Activated CD4-positive, alpha-beta T cell treated with anti-CD3 and anti-CD28 coated beads, Interleukin-2, amount 50 U/mL, for 1 hour (primary cell): ENCODE measurements around the gene ROPN1L.
"Not testable (repeated sequence)": the region's sequence is repeated elsewhere in the genome, so short reads cannot be mapped to it uniquely, and the experiment has no call there.

Source experiments
- DNase-seq: peaks from one replicate; pipeline ENCODE4 v3.0.0-alpha.2; 2020

ROPN1L gene

GRCh38 chr5:10503321-10503720 is 61.6 kb downstream of the ROPN1L start:
- no peak for DNase-seq

DNA sequence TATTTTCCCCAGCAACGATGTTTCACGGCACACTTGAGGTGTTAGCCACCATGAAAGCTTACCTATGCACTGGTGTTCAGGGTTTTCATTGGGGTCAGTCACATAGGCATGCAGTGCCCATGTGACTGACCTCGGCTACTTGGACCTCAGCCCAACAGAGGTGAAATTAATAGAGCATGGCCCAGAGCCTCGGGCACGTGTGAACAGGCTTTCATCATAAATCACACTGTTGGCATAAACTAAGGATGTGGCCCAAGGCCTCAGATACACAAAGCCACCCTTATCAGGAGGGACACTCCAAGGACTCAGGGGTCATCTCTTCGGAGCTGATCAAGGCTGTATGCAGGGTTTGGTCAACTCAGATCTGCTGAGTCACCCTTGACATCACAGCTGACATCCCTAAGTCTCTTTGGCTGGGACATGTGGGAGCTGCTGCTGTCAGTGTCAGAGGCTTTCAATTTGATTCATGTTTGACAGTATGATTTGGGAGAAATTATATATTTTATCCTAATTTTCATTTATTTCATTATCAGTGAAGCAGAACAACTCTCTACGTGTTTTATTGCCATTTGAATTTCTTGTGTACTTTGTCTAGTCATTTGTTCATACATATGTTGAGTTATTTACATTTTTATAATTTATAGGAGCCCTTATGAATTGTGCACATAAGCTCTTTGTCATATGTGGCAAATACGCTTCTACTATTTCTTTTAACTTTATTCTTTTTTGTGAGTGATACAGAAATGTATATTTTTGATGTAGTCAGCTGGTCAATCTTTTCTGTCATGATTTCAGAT is 62.5 kb downstream of the ROPN1L start:
- DNase-seq = no peak

GRCh38 chr5:10505517-10506095 is 63.9 kb downstream of the ROPN1L start:
- DNase-seq = no peak

DNA sequence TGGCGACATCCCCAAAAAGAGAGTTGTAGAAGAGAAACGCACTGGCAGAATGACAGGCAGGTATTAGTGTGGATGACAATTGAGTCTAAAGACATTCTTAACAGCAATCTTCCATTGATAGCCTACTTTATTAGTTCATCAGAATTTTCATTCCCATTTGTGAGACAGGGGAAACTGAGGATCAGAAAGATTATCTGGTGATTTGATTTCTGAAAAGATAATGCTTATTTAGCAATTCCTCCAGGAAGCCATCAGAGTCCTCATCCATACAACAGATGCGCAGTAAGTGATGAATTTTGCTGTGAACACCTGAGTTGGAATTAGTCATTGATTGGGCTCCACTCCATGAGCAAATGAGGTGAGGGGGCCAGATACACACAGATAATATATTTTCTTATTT is 64.9 kb downstream of the ROPN1L start:
- DNase-seq = no peak

GRCh38 chr5:10507575-10508096 is 66.0 kb downstream of the ROPN1L start:
- DNase-seq = no peak

DNA sequence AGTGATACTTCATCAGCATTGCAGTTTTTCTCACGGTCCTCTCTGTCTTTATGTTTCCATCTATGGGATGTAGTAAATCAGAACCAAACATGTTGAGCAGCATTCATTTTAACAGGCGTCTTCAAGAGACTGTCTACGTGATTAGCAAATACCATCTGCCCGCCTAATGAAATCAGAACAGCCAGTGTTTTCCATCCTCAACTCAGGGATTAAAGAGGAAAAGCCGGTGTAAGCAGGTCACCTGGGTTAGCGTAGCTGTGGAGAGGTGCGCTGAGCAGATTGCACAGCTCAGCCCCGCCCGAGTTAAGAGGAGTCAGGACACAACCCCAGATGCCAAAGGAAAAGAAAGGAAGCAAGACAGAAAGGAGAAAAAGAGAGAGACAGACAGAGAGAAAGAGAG is 67.9 kb downstream of the ROPN1L start:
- DNase-seq = no peak

GRCh38 chr5:10511741-10512640 is 70.3 kb downstream of the ROPN1L start:
- no peak for DNase-seq

- no peak for DNase-seq
Observed at GRCh38 chr5:10513501-10514442, 72.1 kb downstream of the ROPN1L start.

- not testable (repeated sequence) for DNase-seq
Observed at GRCh38 chr5:10514572-10514971, 72.9 kb downstream of the ROPN1L start.
